AG04450 (cell line): ENCODE results near the gene TEX101. TPM values are rescaled to one million over a fixed set of nuclear protein-coding genes. Genes with fewer than 3 reads are reported as not detected.
"Not testable (repeated sequence)": the region's sequence is repeated elsewhere in the genome, so short reads cannot be mapped to it uniquely, and the experiment has no call there.

Source experiments
- CTCF ChIA-PET: fragments of 300-600, 350-600 bp; formaldehyde crosslinking; extraction: SDS; loops from one replicate; lab custom pipeline; 2022; ENCODE audit warnings: antibody characterized with exemption, inconsistent platforms; lab: Charles Lee
- POLR2A ChIA-PET: fragments of 350-600 bp; formaldehyde crosslinking; extraction: SDS; loops from one replicate; lab custom pipeline; 2021; ENCODE audit warnings: antibody characterized with exemption, inconsistent platforms; lab: Yijun Ruan, JAX
- DNase-seq: peaks from one replicate; pipeline ENCODE4 v3.0.0-alpha.2; 2011; ENCODE audit warnings: low read depth, low spot score
- H3K27ac ChIP-seq: one replicate; pipeline ENCODE4 v1.5.1; 2012; ENCODE audit warnings: low read depth, low read length, control low read depth
- H3K27me3 ChIP-seq: one replicate; pipeline ENCODE4 v1.6.0; 2012; ENCODE audit warnings: low read length; ENCODE audit not compliant: control insufficient read depth, insufficient read depth
- H3K4me3 ChIP-seq: 2 replicates; pipeline ENCODE4 v1.5.1; 2011; ENCODE audit warnings: mild to moderate bottlenecking, low read depth, low read length, control low read depth
- H3K9me3 ChIP-seq: 2 replicates; pipeline ENCODE4 v1.5.1; 2012; ENCODE audit warnings: low read length; ENCODE audit not compliant: control insufficient read depth, insufficient read depth
- CTCF ChIP-seq: IDR thresholded peaks from 2 replicates; pipeline ENCODE4 v1.5.1; 2011; ENCODE audit warnings: low read depth, low read length, control low read depth, inconsistent platforms
- polyA plus RNA-seq: library from polyadenylated mRNA; depleted of rRNA; stranded (reverse); fragments of >200 nt; gene quantifications from 2 replicates; pipeline ENCODE4 v1.2.3, GENCODE V29; 2011

TEX101 gene
- polyA plus RNA-seq, 1 experiment, result not detected

- H3K9me3 ChIP-seq, result no peaks in the 10 kb centered on the region
- H3K27ac ChIP-seq, result no peak overlapping the region
- DNase-seq, result no peak
- no peak overlapping the region for H3K4me3 ChIP-seq
- no peak for TF ChIP-seq CTCF
- ChIA-PET POLR2A (no interaction called here), CTCF (interaction anchor here (1.0 to 4.7 kb wide), 2 partner anchors 15 to 88 kb away, joined by 3 to 70 read pairs; no protein-coding TSS in a partner anchor)
- no peaks in the 10 kb centered on the region for H3K27me3 ChIP-seq
Measured at GRCh38 chr19:43430976-43431375, 16.3 kb downstream of the TEX101 start.

GRCh38 chr19:43433358-43433673 is 18.6 kb downstream of the TEX101 start:
- ChIA-PET CTCF (interaction anchor here (1.4 to 4.7 kb wide), 3 partner anchors 13 to 104 kb away, joined by 6 to 70 read pairs (median 18); no protein-coding TSS in a partner anchor), POLR2A (no interaction called here)
- no peak for TF ChIP-seq CTCF
- Histone ChIP-seq H3K9me3 (no peaks in the 10 kb centered on the region; the same call in 1 of the 2 replicates), H3K4me3 (no peak overlapping the region), H3K27ac (no peak overlapping the region), H3K27me3 (no peaks in the 10 kb centered on the region)
- no peak for DNase-seq

- Histone ChIP-seq H3K9me3 (no peaks in the 10 kb centered on the region; the same call in 1 of the 2 replicates), H3K27me3 (no peaks in the 10 kb centered on the region), H3K27ac (no peak overlapping the region), H3K4me3 (no peak overlapping the region)
- no peak for TF ChIP-seq CTCF
- ChIA-PET POLR2A (no interaction called here), CTCF (interaction anchor here (0.6 to 4.7 kb wide), 3 partner anchors 13 to 86 kb away, joined by 7 to 70 read pairs (median 18); no protein-coding TSS in a partner anchor)
- no peak for DNase-seq
Measured at GRCh38 chr19:43433689-43434088, 19.0 kb downstream of the TEX101 start.

GRCh38 chr19:43435775-43436174 is 21.1 kb downstream of the TEX101 start:
- POLR2A ChIA-PET, result no interaction called here
- no peak overlapping the region for H3K27ac ChIP-seq
- no peaks in the 10 kb centered on the region; the same call in 1 of the 2 replicates for H3K9me3 ChIP-seq
- H3K4me3 ChIP-seq, result no peak overlapping the region
- CTCF ChIA-PET, result interaction anchor here (0.8 to 1.9 kb wide), 3 partner anchors 10 to 83 kb away, joined by 3 to 17 read pairs (median 5); no protein-coding TSS in a partner anchor
- peaks cover 2% of the 10 kb centered on the region for H3K27me3 ChIP-seq
- DNase-seq, result no peak
- no peak for TF ChIP-seq CTCF

GRCh38 chr19:43437284-43437683 is 22.6 kb downstream of the TEX101 start:
- H3K27ac ChIP-seq, DNase-seq, H3K27me3 ChIP-seq, H3K4me3 ChIP-seq, CTCF ChIA-PET, POLR2A ChIA-PET, H3K9me3 ChIP-seq: not testable (repeated sequence)

- ChIA-PET CTCF (no interaction called here), POLR2A (no interaction called here)
- Histone ChIP-seq H3K27ac (no peak overlapping the region), H3K27me3 (peaks cover 5% of the 10 kb centered on the region), H3K4me3 (no peak overlapping the region), H3K9me3 (no peaks in the 10 kb centered on the region; the same call in 1 of the 2 replicates)
- no peak for TF ChIP-seq CTCF
- no peak for DNase-seq
Measured at GRCh38 chr19:43437712-43438111, 23.0 kb downstream of the TEX101 start.
